ENCODE measurements around the gene CAMK4.
"Not testable (repeated sequence)": the region's sequence is repeated elsewhere in the genome, so short reads cannot be mapped to it uniquely, and the experiment has no call there.

Gene CAMK4

GRCh38 chr5:111313017-111313724, 89.0 kb downstream of the CAMK4 start:
- DNase-seq, result no peak

GRCh38 chr5:111320953-111321352, 96.8 kb downstream of the CAMK4 start:
- no peak for DNase-seq

- DNase-seq, result no peak
These were observed 97.2 kb downstream of the CAMK4 start for GRCh38 chr5:111321376-111321775.

GRCh38 chr5:111326551-111326950, 102.4 kb downstream of the CAMK4 start:
- no peak for DNase-seq

GRCh38 chr5:111337133-111337532, 112.9 kb downstream of the CAMK4 start:
- DNase-seq, result no peak

- DNase-seq, result no peak
These were observed 113.5 kb downstream of the CAMK4 start for GRCh38 chr5:111337688-111338087.

GRCh38 chr5:111345731-111346130, 121.5 kb downstream of the CAMK4 start:
- DNase-seq, result peak in 1 of 2 experiments; percentile 41

GRCh38 chr5:111347021-111347420, 122.8 kb downstream of the CAMK4 start:
- DNase-seq, result no peak

- no peak for DNase-seq
These were observed 124.6 kb downstream of the CAMK4 start for GRCh38 chr5:111348661-111349329.

GRCh38 chr5:111349429-111349828, 125.2 kb downstream of the CAMK4 start:
- DNase-seq, result no peak

GRCh38 chr5:111353035-111353434, 128.9 kb downstream of the CAMK4 start:
- DNase-seq, result no peak

GRCh38 chr5:111358726-111359125, 134.5 kb downstream of the CAMK4 start:
- not testable (repeated sequence) for DNase-seq

GRCh38 chr5:111360173-111360572, 136.0 kb downstream of the CAMK4 start:
- DNase-seq, result no peak

- no peak for DNase-seq
These were observed 140.8 kb downstream of the CAMK4 start for GRCh38 chr5:111364992-111365391.

- DNase-seq, result no peak
These were observed 142.2 kb downstream of the CAMK4 start for GRCh38 chr5:111366388-111366787.

- DNase-seq, result no peak
These were observed 142.9 kb downstream of the CAMK4 start for GRCh38 chr5:111367115-111367514.

- DNase-seq, result no peak
These were observed 148.6 kb downstream of the CAMK4 start for GRCh38 chr5:111372799-111373198.

GRCh38 chr5:111374380-111374779, 150.2 kb downstream of the CAMK4 start:
- no peak for DNase-seq

GRCh38 chr5:111375645-111376044, 151.5 kb downstream of the CAMK4 start:
- DNase-seq, result no peak

- DNase-seq, result no peak
These were observed 153.1 kb downstream of the CAMK4 start for GRCh38 chr5:111377306-111377705.

GRCh38 chr5:111379391-111379816, 155.2 kb downstream of the CAMK4 start:
- DNase-seq, result no peak

GRCh38 chr5:111383288-111383970, 159.2 kb downstream of the CAMK4 start:
- no peak for DNase-seq

GRCh38 chr5:111384220-111384619, 160.0 kb downstream of the CAMK4 start:
- peak in 1 of 2 experiments; percentile 58 for DNase-seq

- no peak for DNase-seq
These were observed 160.9 kb downstream of the CAMK4 start for GRCh38 chr5:111385051-111385450.

All from NCI-H446 (cell line).